Liver (tissue), 9 donors: Measurements from ENCODE around the gene DGKH. TPM values are rescaled to one million over a fixed set of nuclear protein-coding genes. Genes with fewer than 3 reads are reported as not detected.
"Not testable (repeated sequence)": the region's sequence is repeated elsewhere in the genome, so short reads cannot be mapped to it uniquely, and the experiment has no call there.

Experiments used
- DNase-seq: peaks from one replicate; pipeline ENCODE4 v3.0.0-alpha.2; 2017; ENCODE audit warnings: low spot score
- H3K27ac ChIP-seq, 2 donors: one replicate each; pipeline ENCODE4 v1.7.0; 2013; ENCODE audit warnings: inconsistent platforms in 2 of 2, low read length in 2 of 2, control low read depth in 1 of 2, low read depth in 1 of 2, mild to moderate bottlenecking in 1 of 2
- H3K27me3 ChIP-seq, 4 donors: one replicate each; pipeline versions ENCODE4 v1.6.1 to v1.7.0; 2013; ENCODE audit warnings: low read length in 3 of 4, inconsistent platforms in 1 of 4, mild to moderate bottlenecking in 1 of 4, moderate library complexity in 1 of 4; ENCODE audit not compliant: control insufficient read depth in 4 of 4, insufficient read depth in 4 of 4
- H3K36me3 ChIP-seq, 4 donors: one replicate each; pipeline versions ENCODE4 v1.6.1 to v1.7.0; 2013; ENCODE audit warnings: low read length in 3 of 4, mild to moderate bottlenecking in 3 of 4, low read depth in 1 of 4, moderate library complexity in 1 of 4; ENCODE audit not compliant: control insufficient read depth in 4 of 4, insufficient read depth in 3 of 4
- H3K4me1 ChIP-seq, 4 donors: one replicate each; pipeline versions ENCODE4 v1.6.1 to v1.7.0; 2013; ENCODE audit warnings: low read length in 3 of 4, mild to moderate bottlenecking in 3 of 4, moderate library complexity in 1 of 4; ENCODE audit not compliant: control insufficient read depth in 4 of 4, insufficient read depth in 4 of 4
- H3K4me3 ChIP-seq, 3 donors: one replicate each; pipeline versions ENCODE4 v1.6.1 to v1.7.0; 2013; ENCODE audit warnings: low read length in 3 of 3, control low read depth in 1 of 3, low read depth in 1 of 3, mild to moderate bottlenecking in 1 of 3
- H3K9ac ChIP-seq, 2 donors: one replicate each; pipeline ENCODE4 v1.7.0; 2013; ENCODE audit warnings: low read length in 2 of 2, mild to moderate bottlenecking in 2 of 2, moderate library complexity in 2 of 2, control low read depth in 1 of 2, low read depth in 1 of 2
- H3K9me3 ChIP-seq, 4 donors: one replicate each; pipeline versions ENCODE4 v1.6.1 to v1.7.0; 2013; ENCODE audit warnings: low read length in 3 of 4; ENCODE audit not compliant: control insufficient read depth in 4 of 4
- ATF3 ChIP-seq: IDR thresholded peaks from 2 replicates; pipeline ENCODE4 v1.6.1; 2016; ENCODE audit warnings: antibody characterized with exemption
- EGR1 ChIP-seq, 2 donors: IDR thresholded peaks; 2 replicates each; pipeline ENCODE4 v1.6.1; 2016 to 2018; ENCODE audit warnings: antibody characterized with exemption in 2 of 2, low read depth in 2 of 2
- FOXA1 ChIP-seq: IDR thresholded peaks from 2 replicates; pipeline ENCODE4 v1.6.1; 2016; ENCODE audit warnings: antibody characterized with exemption
- FOXA2 ChIP-seq: IDR thresholded peaks from 2 replicates; pipeline ENCODE4 v1.6.1; 2016; ENCODE audit warnings: antibody characterized with exemption
- HNF4A ChIP-seq, 2 donors: conservative IDR thresholded peaks; 2 replicates each; pipeline ENCODE4 v1.6.1; 2016; ENCODE audit warnings: antibody characterized with exemption in 2 of 2, mild to moderate bottlenecking in 2 of 2
- HNF4G ChIP-seq: IDR thresholded peaks from 2 replicates; pipeline ENCODE4 v1.6.1; 2016; ENCODE audit warnings: antibody characterized with exemption
- JUND ChIP-seq, 2 donors: IDR thresholded peaks; 2 replicates each; pipeline ENCODE4 v1.6.1; 2016; ENCODE audit warnings: antibody characterized with exemption in 2 of 2
- MAX ChIP-seq: IDR thresholded peaks from 2 replicates; pipeline ENCODE4 v1.6.1; 2016; ENCODE audit warnings: antibody characterized with exemption
- NR2F2 ChIP-seq: IDR thresholded peaks from 2 replicates; pipeline ENCODE4 v1.6.1; 2016; ENCODE audit warnings: antibody characterized with exemption
- RAD21 ChIP-seq, 2 donors: IDR thresholded peaks; 2 replicates each; pipeline ENCODE4 v1.6.1; 2016; ENCODE audit warnings: antibody characterized with exemption in 2 of 2, mild to moderate bottlenecking in 2 of 2
- REST ChIP-seq: IDR thresholded peaks from 2 replicates; pipeline ENCODE4 v1.6.1; 2016; ENCODE audit warnings: antibody characterized with exemption, mild to moderate bottlenecking
- SP1 ChIP-seq: IDR thresholded peaks from 2 replicates; pipeline ENCODE4 v1.6.1; 2018; ENCODE audit warnings: antibody characterized with exemption, mild to moderate bottlenecking
- TAF1 ChIP-seq: conservative IDR thresholded peaks from 2 replicates; pipeline ENCODE4 v1.6.1; 2016; ENCODE audit warnings: antibody characterized with exemption, mild to moderate bottlenecking
- YY1 ChIP-seq: IDR thresholded peaks from 2 replicates; pipeline ENCODE4 v1.6.1; 2016; ENCODE audit warnings: antibody characterized with exemption, mild to moderate bottlenecking
- ZBTB33 ChIP-seq: IDR thresholded peaks from 2 replicates; pipeline ENCODE4 v1.6.1; 2016; ENCODE audit warnings: antibody characterized with exemption
- WGBS: extraction: QIAGEN DNeasy Blood & Tissue Kit; methylation state at CpG from one replicate; pipeline ENCODE4 v1.1.7; 2013; 5-methylcytosine and 5-hydroxymethylcytosine counted together
- polyA plus RNA-seq, 2 donors: library from polyadenylated mRNA; stranded (reverse) in 1 of 2; unstranded in 1 of 2; fragments of 200-250 nt in 1 of 2; fragments of >200 nt in 1 of 2; fragmentation: Nextera tagmentation in 1 of 2; extraction: Ambion mirVana in 1 of 2; gene quantifications; one replicate each; pipeline versions ENCODE4 v1.2.1 to v1.2.3, GENCODE V29; 2013 to 2015
- total RNA-seq, 2 donors: library from RNA; depleted of rRNA; stranded (reverse); fragments of >200 nt; gene quantifications; one replicate each; pipeline ENCODE4 v1.2.3, GENCODE V29; 2014
- donor health status: healthy.
- donor health status: healthy.
- donor health status: healthy.
- donor health status: healthy.
- donor health status: healthy.

The DGKH gene
- total and polyA plus RNA-seq, 4 donors: 0.25 to 3.7 (median 0.97) TPM

GRCh38 chr13:42065414-42065813, 17.0 kb downstream of the DGKH start:
- WGBS: 94% methylated on average over 4 of the region's 4 CpGs
- Histone ChIP-seq H3K4me1 (no peaks in the 10 kb centered on the region), H3K4me3 (no peak overlapping the region), H3K9me3 (no peaks in the 10 kb centered on the region), H3K36me3 (no peaks in the 10 kb centered on the region), H3K27ac (no peak overlapping the region), H3K9ac (no peak overlapping the region), H3K27me3 (no peaks in the 10 kb centered on the region)
- no peak for DNase-seq
- TF ChIP-seq FOXA1 (no peak), ZBTB33 (no peak), HNF4G (no peak), NR2F2 (no peak)

- no peak overlapping the region for H3K27ac ChIP-seq
- no peak overlapping the region for H3K4me3 ChIP-seq
- H3K36me3 ChIP-seq: no peaks in the 10 kb centered on the region
- no peak for DNase-seq
- H3K9ac ChIP-seq: no peak overlapping the region
- TF ChIP-seq REST: no peak
- TF ChIP-seq MAX: no peak
- TF ChIP-seq ATF3: no peak
- no peak for TF ChIP-seq EGR1 (IDR thresholded peaks at IDR 0.05; ENCODE audit: low read depth in 2 of 2)
- no peak for TF ChIP-seq SP1
- H3K27me3 ChIP-seq: no peaks in the 10 kb centered on the region
- H3K9me3 ChIP-seq: no peaks in the 10 kb centered on the region
- WGBS: 76% methylated on average over 5 of the region's 5 CpGs
- H3K4me1 ChIP-seq: no peaks in the 10 kb centered on the region
These were observed 18.1 kb downstream of the DGKH start for GRCh38 chr13:42066542-42066941.

- H3K36me3 ChIP-seq: no peaks in the 10 kb centered on the region
- TF ChIP-seq YY1: no peak
- TF ChIP-seq HNF4G: no peak
- TF ChIP-seq HNF4A (conservative IDR thresholded peaks at IDR 0.05): no peak
- TF ChIP-seq ATF3: no peak
- no peak for TF ChIP-seq MAX
- no peak for TF ChIP-seq NR2F2
- TF ChIP-seq TAF1: no peak
- TF ChIP-seq RAD21 (IDR thresholded peaks at IDR 0.05): no peak
- TF ChIP-seq FOXA1: no peak
- TF ChIP-seq FOXA2: no peak
- no peak for TF ChIP-seq EGR1 (IDR thresholded peaks at IDR 0.05; ENCODE audit: low read depth in 2 of 2)
- no peak for TF ChIP-seq JUND (IDR thresholded peaks at IDR 0.05)
- no peaks in the 10 kb centered on the region for H3K9me3 ChIP-seq
- H3K9ac ChIP-seq: no peak overlapping the region
- H3K27ac ChIP-seq: no peak overlapping the region
- no peaks in the 10 kb centered on the region for H3K27me3 ChIP-seq
- H3K4me3 ChIP-seq: no peak overlapping the region
- H3K4me1 ChIP-seq: no peaks in the 10 kb centered on the region
- 84% methylated on average over 3 of the region's 3 CpGs for WGBS
- no peak for DNase-seq
These were observed 20.4 kb downstream of the DGKH start for GRCh38 chr13:42068886-42069285.

- not testable (repeated sequence) for DNase-seq, H3K4me1 ChIP-seq, H3K27me3 ChIP-seq, H3K9ac ChIP-seq, H3K36me3 ChIP-seq, H3K9me3 ChIP-seq, H3K27ac ChIP-seq, H3K4me3 ChIP-seq
- 98% methylated on average over 2 of the region's 2 CpGs for whole genome bisulfite sequencing
These were observed 22.2 kb downstream of the DGKH start for GRCh38 chr13:42070599-42070998.

- not testable (repeated sequence) for H3K9me3 ChIP-seq, H3K4me1 ChIP-seq, H3K36me3 ChIP-seq, H3K9ac ChIP-seq, H3K27me3 ChIP-seq, H3K27ac ChIP-seq, H3K4me3 ChIP-seq, DNase-seq
- 92% methylated on average over 4 of the region's 4 CpGs for WGBS
These were observed 22.7 kb downstream of the DGKH start for GRCh38 chr13:42071179-42071578.
